Measurements from ENCODE around the gene PAPPA2.

Gene PAPPA2

DNA sequence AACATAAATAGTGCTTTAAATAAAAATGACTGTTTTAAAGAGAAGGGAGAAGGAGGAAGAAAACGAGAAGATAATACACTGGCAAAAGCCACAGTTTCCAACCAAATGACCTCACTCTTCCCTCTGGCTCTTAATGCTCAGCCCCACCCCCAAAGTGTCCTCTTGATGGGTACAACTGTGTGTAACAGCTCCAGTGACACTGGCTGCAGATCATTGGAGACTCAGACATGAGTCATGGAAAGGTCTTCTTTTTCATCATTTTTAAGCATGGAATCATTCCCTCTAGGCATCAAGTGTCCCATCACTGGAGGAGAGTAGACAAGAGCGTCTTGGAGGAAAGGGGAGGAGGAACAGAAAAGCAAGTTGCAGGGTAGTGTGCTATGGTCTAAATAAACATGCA, 333.0 kb downstream of the PAPPA2 start:
- in situ Hi-C loops (cut with HindIII; ENCODE audit: low sequenced_read_pairs), result no loop called here

DNA sequence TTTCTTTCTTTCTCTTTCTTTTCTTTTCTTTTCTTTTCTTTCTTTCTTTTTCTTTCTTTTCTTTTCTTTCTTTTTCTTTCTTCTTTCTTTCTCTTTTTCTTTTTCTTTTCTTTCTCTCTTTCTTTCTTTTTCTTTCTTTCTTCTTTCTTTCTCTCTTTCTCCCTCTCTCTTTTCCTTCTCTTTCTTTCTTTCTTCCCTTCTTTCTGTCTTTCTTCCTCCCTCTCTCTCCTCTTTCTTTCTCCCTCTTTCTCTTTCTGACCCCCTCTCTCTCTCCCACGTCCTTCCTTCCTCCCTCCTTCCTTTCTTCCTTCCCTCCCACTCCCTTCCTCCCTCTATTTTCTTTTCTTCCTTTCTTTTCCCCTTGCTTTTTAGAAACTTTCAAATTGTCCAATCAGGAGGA, 333.6 kb downstream of the PAPPA2 start:
- in situ Hi-C loops (cut with HindIII; ENCODE audit: low sequenced_read_pairs), result no loop called here

- in situ Hi-C loops (cut with HindIII; ENCODE audit: low sequenced_read_pairs), result no loop called here
These were observed 336.4 kb downstream of the PAPPA2 start for GRCh38 chr1:176799327-176799726.

- in situ Hi-C loops (cut with HindIII; ENCODE audit: low sequenced_read_pairs), result no loop called here
These were observed 338.1 kb downstream of the PAPPA2 start for GRCh38 chr1:176800978-176801513.

DNA sequence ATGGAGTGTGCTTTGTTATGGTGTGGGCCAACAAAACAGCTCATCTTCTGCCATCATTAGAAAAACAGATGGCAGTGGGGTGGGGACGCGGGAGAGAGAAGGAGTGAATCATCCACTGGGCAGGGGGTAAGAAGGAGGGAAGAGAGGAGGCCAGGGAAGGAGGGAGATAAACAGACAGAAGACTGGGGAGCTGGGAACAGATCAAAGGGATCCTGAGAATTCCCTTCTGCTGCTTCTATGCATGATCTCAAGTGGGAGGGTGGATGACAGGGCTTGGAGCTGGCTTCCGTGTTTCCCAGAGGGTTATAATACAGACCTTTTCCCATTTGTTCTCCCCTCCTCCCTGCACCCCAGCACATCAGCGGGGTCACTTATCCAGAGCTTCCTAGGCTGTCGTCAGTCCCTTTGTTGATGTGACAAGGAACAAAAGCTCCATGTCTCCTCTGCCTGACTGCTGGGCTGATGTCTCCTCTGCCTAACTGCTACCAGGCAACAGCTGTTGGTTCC, 338.6 kb downstream of the PAPPA2 start:
- in situ Hi-C loops (cut with HindIII; ENCODE audit: low sequenced_read_pairs), result no loop called here

DNA sequence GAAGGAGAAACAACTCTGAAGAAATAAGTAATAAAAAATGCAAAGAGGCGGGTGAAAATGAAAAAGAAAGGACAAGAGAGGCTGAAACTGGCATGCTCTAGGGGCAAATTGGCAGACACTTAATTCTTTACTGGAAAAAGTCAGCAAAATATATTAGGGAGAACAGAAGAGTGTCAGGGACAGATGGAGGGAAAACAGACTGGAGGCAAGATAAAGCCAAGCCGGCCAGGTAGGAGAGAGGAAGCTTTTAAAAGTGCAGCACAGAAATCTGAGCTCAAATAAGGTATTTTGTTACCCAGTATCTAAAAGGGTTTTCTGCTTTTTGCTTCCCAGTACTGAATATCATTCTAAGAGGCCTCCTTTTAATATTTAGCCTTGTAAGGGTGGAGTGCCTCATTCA, 339.3 kb downstream of the PAPPA2 start:
- in situ Hi-C loops (cut with HindIII; ENCODE audit: low sequenced_read_pairs), result no loop called here

DNA sequence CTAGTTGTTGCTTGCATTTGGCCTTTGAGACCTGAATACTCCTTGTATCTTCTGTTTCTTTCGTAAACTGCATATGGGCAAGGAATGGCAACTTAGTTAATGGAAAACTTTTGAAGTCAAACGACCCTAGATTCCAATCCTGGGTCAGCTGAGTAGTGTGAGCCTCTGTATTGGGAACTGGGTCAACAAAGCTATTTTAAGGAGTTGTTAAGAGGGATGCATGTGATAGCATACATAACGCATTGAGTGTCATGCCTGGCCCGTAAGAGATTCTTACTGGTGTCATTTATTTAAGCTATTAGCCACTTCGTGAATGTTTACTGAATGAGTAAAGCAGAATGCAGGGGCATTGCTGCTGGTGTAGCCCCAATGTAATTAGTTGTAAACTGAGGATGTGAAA, 340.1 kb downstream of the PAPPA2 start:
- in situ Hi-C loops (cut with HindIII; ENCODE audit: low sequenced_read_pairs), result no loop called here

GRCh38 chr1:176803596-176803995, 340.6 kb downstream of the PAPPA2 start:
- in situ Hi-C loops (cut with HindIII; ENCODE audit: low sequenced_read_pairs), result no loop called here

DNA sequence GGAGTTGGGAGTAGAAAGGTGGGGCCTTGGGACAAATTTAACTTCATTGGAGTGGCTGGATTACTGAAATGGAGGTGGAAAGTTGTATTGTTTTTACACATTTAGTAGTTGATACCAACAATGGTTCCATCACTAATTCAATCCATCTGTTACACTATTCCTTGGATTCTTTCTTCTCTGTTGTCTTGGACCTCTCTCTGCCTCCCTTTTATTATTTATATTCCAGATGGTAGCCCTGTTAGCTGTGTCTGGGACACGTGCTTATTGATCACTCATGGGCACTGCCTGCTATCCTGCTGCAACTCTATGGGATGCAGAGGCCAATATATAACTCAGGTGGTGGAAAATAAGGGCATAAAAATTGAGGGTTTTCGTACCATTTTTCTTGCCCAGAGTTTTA, 346.3 kb downstream of the PAPPA2 start:
- in situ Hi-C loops (cut with HindIII; ENCODE audit: low sequenced_read_pairs), result no loop called here

GRCh38 chr1:176811511-176812288, 348.7 kb downstream of the PAPPA2 start:
- in situ Hi-C loops (cut with HindIII; ENCODE audit: low sequenced_read_pairs), result no loop called here

DNA sequence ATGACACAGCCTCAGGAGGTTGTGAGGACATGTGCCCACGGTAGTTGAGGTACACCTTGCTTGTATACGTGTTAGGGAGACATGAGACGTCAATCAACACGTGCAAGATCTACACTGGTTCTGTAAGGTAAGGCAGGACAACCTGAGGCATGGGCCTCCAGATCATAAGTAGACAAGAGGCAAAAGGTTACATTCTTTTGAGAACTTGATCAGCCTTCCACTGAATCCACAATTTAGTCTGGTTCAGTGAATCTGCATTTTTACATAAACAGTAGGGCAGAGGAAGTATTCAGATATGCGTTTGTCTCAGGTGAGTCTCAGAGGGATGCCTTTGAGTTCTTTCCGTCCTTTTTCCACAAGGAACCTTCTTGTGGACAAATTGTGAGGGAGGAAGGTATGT, 352.6 kb downstream of the PAPPA2 start:
- in situ Hi-C loops (cut with HindIII; ENCODE audit: low sequenced_read_pairs), result no loop called here

GRCh38 chr1:176816232-176816631, 353.3 kb downstream of the PAPPA2 start:
- in situ Hi-C loops (cut with HindIII; ENCODE audit: low sequenced_read_pairs), result no loop called here

DNA sequence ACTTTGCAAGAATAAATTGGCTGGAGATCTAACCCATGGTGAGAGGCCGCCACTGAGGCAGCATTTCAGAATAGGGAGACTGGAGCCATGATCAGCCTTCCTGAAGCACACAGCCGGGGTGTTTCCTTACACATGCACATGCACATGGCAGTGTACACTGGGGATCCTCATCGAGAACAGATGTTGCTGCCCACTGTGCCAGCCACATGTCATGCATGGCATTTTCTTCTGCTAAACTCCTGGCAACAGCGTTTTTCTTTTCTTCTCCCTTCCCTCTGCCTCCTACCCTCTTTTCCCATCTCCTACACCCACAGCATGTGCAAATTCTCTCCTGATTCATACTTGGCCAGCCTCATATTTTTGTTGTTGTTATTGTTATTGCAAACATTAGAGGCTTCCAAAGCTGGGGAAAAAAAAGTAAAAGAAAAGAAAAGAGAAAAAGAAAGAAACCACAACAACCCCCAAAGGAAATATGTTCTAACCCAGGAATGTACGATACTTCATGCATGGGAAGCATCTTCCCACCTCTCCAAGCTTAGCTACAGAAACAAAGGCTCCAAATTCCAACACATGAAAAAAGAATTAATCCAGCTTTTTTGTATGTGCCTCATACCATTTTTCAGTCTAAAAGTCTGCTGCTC, 357.5 kb downstream of the PAPPA2 start:
- in situ Hi-C loops (cut with HindIII; ENCODE audit: low sequenced_read_pairs), result no loop called here

GRCh38 chr1:176826265-176826664, 363.3 kb downstream of the PAPPA2 start:
- in situ Hi-C loops (cut with HindIII; ENCODE audit: low sequenced_read_pairs), result no loop called here

DNA sequence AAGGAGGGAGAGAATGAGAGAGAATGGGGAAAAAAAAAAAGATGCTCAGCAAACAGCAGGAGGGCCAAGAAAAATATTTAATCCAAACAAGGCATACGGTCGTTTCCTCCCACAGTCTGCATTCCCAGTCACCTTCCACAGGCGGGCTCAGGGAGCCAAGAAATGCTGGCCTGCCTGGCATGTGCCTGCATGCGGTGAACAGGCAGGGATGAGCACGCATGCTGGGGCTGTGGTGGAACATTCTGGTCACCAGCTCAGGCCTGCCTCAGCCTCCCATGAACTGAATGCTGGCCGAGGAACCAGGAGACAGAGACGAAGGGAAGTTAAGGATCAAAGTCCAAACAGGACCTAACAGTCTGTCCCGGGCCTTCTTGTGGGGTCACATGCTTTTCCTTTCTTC, 366.3 kb downstream of the PAPPA2 start:
- in situ Hi-C loops (cut with HindIII; ENCODE audit: low sequenced_read_pairs), result no loop called here

DNA sequence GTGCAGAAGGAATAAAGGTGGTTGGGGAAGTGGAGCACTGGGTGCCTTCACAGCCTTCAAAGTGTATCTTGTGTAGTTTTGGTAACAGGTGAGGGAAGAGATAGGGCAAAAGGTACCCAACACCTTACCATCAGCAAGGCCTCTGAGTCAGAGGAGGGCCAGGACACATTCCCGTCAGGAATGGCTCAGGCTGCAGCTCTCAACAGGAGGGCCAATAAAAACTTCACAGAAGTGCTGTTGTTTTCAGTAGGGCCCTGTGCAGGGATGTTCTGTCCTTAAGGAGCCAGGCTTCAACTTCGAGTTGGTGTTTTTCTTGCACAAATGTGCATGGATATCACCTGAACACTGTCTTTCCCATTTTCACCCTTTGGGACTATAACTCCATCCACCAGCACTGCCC, 368.2 kb downstream of the PAPPA2 start:
- in situ Hi-C loops (cut with HindIII; ENCODE audit: low sequenced_read_pairs), result no loop called here

DNA sequence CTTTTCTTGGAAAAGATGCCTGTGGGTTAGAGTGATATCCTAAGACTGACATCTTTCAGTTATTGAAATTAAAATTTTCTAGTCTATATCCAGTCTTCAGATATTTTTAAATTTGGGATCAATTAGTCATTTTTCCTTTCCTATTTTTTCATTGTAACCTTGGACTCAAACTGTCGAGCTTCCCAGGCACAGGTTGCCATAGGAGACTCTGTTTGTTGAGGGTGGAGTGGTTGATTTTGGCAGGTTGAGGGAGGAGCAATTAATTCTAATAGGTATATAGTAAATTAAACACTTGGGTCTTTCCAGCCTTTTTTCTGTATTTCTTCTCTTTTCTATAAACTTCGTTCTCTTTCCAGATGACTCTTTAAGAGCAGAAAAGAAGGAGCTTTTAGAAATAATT, 374.7 kb downstream of the PAPPA2 start:
- in situ Hi-C loops (cut with HindIII; ENCODE audit: low sequenced_read_pairs), result no loop called here

- in situ Hi-C loops (cut with HindIII; ENCODE audit: low sequenced_read_pairs), result no loop called here
These were observed 375.5 kb downstream of the PAPPA2 start for GRCh38 chr1:176838276-176838995.

GRCh38 chr1:176839216-176839615, 376.2 kb downstream of the PAPPA2 start:
- in situ Hi-C loops (cut with HindIII; ENCODE audit: low sequenced_read_pairs), result no loop called here

- in situ Hi-C loops (cut with HindIII; ENCODE audit: low sequenced_read_pairs), result no loop called here
These were observed 378.3 kb downstream of the PAPPA2 start for GRCh38 chr1:176841238-176841637.
